LNCAP (cell line): ENCODE data around the gene RNASE9.

ENCODE experiments used
- TF ChIP-seq, protein P1 (sequence below): fragments of 450-650 bp; IDR thresholded peaks from 2 replicates; pipeline ENCODE4 v1.5.1; 2017; ENCODE audit warnings: mild to moderate bottlenecking

The RNASE9 gene

DNA sequence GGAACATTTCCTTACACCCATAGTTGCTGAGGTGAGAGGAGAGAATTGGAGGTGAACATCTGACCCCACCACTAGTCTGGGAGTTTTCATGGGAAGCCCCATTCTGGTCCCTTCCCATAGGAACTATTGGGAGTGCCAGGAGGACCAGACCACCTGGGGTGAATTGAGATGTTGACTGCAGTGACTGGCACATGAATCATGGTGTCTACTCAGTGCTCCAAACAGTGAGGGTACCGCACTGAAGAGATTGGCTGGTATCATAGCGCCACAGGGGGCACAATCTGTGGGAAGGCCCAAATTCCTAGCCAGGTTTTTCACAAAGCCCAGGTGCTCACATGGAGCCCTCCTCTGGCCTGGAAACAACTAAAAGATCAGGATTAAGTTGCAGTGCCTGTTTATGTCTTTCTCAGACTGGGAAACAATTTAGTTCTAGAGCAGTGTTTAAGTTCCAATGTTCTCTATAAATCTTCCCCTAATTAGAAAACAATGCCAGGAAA lies 3.7 kb upstream of the RNASE9 start:
- TF ChIP-seq, protein P1, sequence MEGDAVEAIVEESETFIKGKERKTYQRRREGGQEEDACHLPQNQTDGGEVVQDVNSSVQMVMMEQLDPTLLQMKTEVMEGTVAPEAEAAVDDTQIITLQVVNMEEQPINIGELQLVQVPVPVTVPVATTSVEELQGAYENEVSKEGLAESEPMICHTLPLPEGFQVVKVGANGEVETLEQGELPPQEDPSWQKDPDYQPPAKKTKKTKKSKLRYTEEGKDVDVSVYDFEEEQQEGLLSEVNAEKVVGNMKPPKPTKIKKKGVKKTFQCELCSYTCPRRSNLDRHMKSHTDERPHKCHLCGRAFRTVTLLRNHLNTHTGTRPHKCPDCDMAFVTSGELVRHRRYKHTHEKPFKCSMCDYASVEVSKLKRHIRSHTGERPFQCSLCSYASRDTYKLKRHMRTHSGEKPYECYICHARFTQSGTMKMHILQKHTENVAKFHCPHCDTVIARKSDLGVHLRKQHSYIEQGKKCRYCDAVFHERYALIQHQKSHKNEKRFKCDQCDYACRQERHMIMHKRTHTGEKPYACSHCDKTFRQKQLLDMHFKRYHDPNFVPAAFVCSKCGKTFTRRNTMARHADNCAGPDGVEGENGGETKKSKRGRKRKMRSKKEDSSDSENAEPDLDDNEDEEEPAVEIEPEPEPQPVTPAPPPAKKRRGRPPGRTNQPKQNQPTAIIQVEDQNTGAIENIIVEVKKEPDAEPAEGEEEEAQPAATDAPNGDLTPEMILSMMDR = no peak

DNA sequence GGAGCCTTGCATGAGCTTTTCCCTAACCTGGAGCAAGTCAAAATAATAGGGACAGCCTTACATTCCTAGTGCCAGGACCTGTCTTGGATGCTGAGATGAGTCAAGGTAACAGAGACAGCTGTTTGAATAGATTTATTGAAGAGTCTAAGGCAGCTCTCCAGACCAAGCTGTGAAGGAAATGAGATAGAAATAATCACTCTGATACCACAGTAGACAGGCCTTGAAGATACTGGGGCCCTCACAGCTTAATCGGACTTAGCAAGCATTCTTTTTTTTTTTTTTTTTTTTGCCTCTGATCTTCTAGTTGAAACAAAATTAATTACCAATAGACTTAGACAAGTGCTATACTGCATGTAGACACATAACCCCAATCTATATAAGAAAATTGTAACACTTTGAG lies 3.1 kb upstream of the RNASE9 start:
- TF ChIP-seq, protein P1 = no peak

DNA sequence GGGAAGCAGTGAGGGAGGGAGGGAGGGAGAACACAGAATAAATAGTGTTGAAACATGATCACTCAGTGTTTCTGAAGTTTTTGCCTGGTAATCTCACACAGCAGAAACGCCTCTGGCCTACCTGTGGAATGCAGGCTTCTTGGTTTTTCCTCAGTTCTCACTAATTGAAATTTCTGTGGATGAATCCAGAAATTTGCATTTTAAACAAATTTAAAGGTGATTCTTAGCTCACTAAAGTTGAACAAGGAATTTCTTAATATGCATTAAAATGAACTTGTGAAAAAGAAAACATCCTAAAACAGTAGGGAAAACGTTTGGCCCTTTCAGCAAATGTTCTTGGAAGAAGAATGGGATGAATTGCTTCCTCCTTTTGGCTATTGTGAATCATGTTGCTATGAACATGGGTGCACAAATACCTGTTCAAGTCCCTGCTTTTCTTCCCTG lies 1.4 kb downstream of the RNASE9 start:
- TF ChIP-seq, protein P1 = no peak

DNA sequence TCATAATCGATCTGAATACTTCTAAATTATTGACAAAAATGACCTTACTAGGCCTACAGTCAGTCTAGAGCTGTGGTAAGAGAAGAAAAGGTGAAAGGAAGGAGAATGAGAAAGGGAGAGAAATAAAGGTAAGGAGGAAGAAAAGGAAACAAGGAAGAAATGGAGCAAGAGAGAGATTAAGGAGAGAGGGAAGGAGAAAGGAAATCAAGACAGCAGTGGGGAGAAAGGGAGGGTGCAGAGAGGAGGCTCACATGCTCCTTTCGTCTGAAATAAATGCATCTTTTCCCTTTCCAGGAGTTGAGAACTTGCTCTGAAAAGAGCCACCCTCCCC lies 3.7 kb downstream of the RNASE9 start:
- TF ChIP-seq, protein P1 = no peak

DNA sequence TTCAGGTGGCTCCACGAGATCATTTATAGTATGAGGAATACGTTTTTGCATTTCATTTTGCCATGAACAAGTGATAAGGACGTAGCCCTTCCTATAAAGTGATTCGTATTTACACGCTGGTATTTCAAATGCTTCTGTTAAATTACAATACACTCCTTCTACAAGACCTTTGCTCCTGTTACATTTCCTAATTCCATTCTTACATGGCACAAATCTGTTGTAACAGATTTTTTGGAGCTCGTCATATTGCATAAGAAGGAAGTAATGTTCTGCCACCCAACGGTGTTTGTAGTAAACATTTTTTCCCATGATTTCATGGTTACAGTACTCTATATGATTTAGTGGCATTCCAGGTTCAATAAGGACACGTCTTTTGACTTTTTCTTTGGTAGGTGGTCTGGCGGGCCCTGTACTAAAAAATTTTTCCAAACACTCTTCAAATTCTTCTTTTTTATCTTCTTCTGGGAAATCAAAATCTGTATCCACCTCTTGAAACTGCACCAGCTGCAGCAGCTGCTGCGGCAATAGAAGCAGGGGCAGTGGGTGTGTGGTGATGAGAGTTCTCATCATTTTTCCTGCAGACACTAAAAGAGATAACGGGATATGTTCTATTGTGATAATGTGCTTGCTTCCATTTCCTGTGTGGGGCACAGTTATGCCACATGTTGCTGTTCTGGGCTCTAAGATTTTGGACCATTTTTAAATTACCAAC lies 4.2 kb downstream of the RNASE9 start:
- TF ChIP-seq, protein P1 = no peak

DNA sequence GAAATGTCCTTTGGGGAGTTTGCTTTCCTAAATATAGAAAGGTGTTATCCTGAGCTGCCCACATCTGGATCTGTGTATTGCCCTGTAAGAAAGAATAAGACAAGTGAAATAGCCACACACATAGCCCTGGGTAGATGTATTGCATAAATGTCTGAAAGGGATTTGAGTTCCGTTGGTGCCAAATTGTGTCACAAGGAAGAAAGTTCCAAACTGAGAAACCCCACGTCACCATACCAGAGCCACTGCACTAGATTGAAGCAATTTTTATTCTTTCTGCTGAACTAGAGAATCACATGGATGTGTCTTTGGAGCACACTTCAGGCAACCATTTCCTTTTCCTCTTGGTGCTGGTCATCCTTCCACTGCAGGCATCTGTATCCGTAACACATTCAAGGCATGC lies 5.0 kb downstream of the RNASE9 start:
- TF ChIP-seq, protein P1 = no peak

DNA sequence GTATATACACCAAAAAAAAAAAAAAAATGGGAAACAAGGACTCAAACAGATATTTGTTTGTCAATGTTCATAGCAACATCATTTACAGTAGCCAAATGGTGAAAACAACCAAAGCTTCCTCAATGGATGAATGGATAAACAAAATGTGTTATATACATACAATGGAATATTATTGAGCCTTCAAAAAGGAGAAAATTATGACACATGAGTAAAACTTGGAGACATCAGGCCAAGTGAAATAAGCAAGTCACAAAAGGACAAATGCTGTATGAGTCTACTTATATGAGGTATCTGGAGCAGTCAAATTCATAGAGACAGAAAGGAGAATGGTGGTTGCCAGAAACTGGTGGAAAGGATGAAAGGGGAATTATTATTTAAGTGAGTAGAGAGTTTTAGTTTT lies 7.8 kb downstream of the RNASE9 start:
- TF ChIP-seq, protein P1 = no peak

DNA sequence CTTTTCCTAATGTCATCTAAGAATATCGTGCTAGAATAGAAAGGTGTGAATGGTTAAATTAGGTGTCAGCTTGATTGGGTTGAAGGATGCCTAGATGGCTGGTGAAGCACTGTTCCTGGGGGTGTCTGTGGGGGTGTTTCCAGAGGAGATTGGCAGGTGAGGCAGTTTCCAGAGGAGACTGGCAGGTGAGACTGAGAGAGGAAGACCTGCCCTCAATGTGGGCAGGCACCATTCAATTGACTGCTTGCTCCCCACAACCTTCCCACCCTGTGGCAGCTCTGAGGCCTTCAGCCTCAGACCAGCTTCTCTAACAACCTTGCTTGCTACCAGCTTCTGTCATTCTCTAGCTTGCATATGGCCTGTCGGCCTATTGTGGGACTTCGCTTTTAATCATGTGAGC lies 9.2 kb downstream of the RNASE9 start:
- TF ChIP-seq, protein P1 = no peak
